Heart right ventricle (tissue), 16 donors: Measurements from ENCODE around the gene TMEM107. TPM values are rescaled to one million over a fixed set of nuclear protein-coding genes. Genes with fewer than 3 reads are reported as not detected.

Experiments
- ATAC-seq, 8 donors: fragments of 200-7000 bp; cut with Tn5 transposase; one replicate each; pipeline ENCODE4 v1.9.1; 2020; ENCODE audit warnings: mild to moderate bottlenecking in 8 of 8, moderate library complexity in 8 of 8, moderate number of reproducible peaks in 1 of 8
- DNase-seq, 2 donors: peaks; one replicate each; pipeline ENCODE4 v3.0.0-alpha.2; 2020
- H3K27ac ChIP-seq, 10 donors: fragments of 200-600 bp; sonication (generic) in 2 of 10; one replicate each; pipeline versions ENCODE4 v1.5.0 to v1.8.0; 2020 to 2022; ENCODE audit warnings: mild to moderate bottlenecking in 3 of 10
- H3K27me3 ChIP-seq, 7 donors: fragments of 200-600 bp; one replicate each; pipeline ENCODE4 v1.8.0; 2021 to 2022; ENCODE audit warnings: mild to moderate bottlenecking in 2 of 7
- H3K36me3 ChIP-seq, 9 donors: fragments of 200-600 bp; sonication (generic) in 1 of 9; one replicate each; pipeline versions ENCODE4 v1.5.0 to v1.8.0; 2020 to 2022; ENCODE audit warnings: mild to moderate bottlenecking in 2 of 9
- H3K4me1 ChIP-seq, 9 donors: fragments of 200-600 bp; sonication (generic) in 1 of 9; one replicate each; pipeline versions ENCODE4 v1.5.0 to v1.8.0; 2020 to 2022; ENCODE audit warnings: mild to moderate bottlenecking in 4 of 9
- H3K4me3 ChIP-seq, 10 donors: fragments of 200-600 bp; sonication (generic) in 2 of 10; one replicate each; pipeline versions ENCODE4 v1.5.0 to v1.8.0; 2020 to 2022; ENCODE audit warnings: mild to moderate bottlenecking in 7 of 10, moderate library complexity in 2 of 10
- H3K9me3 ChIP-seq, 11 donors: fragments of 200-600 bp in 10 of 11; sonication (generic) in 2 of 11; one replicate each; pipeline versions ENCODE4 v1.5.0 to v1.8.0; 2013 to 2022; ENCODE audit warnings: mild to moderate bottlenecking in 2 of 11, control low read depth in 1 of 11, moderate library complexity in 1 of 11
- WGBS, 2 donors: extraction: QIAGEN DNeasy Blood & Tissue Kit; methylation state at CpG; one replicate each; pipeline ENCODE4 v1.1.7; 2013; ENCODE audit warnings: inconsistent platforms in 1 of 2; 5-methylcytosine and 5-hydroxymethylcytosine counted together
- intact Hi-C, 10 donors: fragments of 100-400 bp; cut with DNase I; formaldehyde crosslinking; loops; one replicate each; pipeline versions ENCODE4 v1.11.1 to v1.14.2; 2022
- polyA plus RNA-seq, 2 donors: library from polyadenylated mRNA; stranded (reverse); fragments of 200-250 nt; gene quantifications; one replicate each; pipeline ENCODE4 v1.2.3, GENCODE V29; 2013
- total RNA-seq, 10 donors: library from RNA; stranded (reverse); fragmentation: NEBNext Ultra II Directional in 3 of 10; extraction: Animal tissue kit (Norgen Biotek cat#: 25700) in 3 of 10; gene quantifications; one replicate each; pipeline versions ENCODE4 v1.2.1 to v1.2.4, GENCODE V29; 2021 to 2023
- TF ChIP-seq, protein P1 (sequence below), 9 donors: fragments of 200-600 bp; sonication (generic) in 2 of 9; IDR thresholded peaks; one replicate each; pipeline versions ENCODE4 v1.5.0 to v1.8.0; 2021 to 2022; ENCODE audit warnings: antibody characterized with exemption in 9 of 9, mild to moderate bottlenecking in 5 of 9, moderate library complexity in 1 of 9
- donor health status: Arrhythmogenic right ventricular cardiomyopathy.
- donor health status: ischemic (EF 13 %, LVEDD 7.1; RV severe dilation, severe dysfunction).
- donor health status: healthy with polysubstance abuse.
- donor health status: DM: no; HTN: yes; CAD: no.
- donor health status: DM: no; HTN: no; CAD: no.
- donor health status: ischemic (EF 25% LVEDD 6.9; RV normal size, moderate dysfunction).
- donor health status: ischemic (EF 25% LVEDD 5.7; RV mildly dilated, moderate dysfunction).
- donor health status: healthy.
- donor health status: DM: yes; HTN: yes; CAD: no.
- donor health status: Ischemic cardiomyopathy.
- donor health status: ischemic (EF 35%, LVEDD 5.7; RV mildly dilated, moderate dysfunction).
- donor health status: nonischemic (EF 11% LVEDD 7.7; RV severe dilation, severe dysfunction).
- donor health status: DM: yes; HTN: yes; CAD: no.
- donor health status: PGD.
- donor health status: ischemic (EF 29% LVEDD 5.4; RV normal size, mild dysfunction).
- donor health status: nonischemic (EF 23%, LVEDD 6.1; RV moderate dilation, normal function).

The TMEM107 gene
- total and polyA plus RNA-seq, 12 donors, result 4.5 to 15.2 (median 7.3) TPM

DNA sequence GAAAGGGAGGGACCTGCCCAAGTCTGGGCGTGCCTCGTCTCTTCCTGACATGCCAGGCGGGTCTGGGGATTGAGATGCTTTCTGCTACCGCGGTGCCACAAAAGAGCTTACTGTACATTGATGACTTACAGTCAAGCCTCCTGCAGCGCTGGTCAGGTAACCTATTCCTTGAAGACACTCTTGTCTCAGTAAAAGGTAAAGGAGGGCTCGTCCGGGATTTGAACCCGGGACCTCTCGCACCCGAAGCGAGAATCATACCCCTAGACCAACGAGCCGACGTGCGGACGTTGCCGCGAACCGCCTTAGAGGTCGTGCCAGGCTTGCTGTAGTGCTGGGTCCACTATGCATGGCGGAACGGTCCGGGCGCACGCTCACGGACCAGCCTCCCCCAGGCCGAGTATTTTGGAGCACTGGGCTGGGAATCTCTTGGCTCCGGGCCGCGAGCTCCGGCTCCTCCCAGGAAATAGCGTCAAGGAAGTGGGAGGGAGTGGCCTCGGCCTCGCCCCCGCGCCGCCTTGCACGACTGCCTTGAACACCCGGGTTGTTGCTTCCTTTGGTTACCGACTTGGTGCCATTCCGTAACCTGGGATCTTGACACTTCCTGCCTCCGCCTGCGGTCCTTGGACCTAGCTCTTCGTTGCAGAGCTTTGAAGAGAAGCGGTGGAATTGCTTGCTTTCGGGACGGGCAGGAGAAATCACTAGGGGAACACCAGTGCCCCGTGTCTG is 46.6 kb upstream of the TMEM107 start:
- Histone ChIP-seq H3K4me1 (peaks cover 7 to 68% (median 18%) of the 10 kb centered on the region in 9 donors), H3K36me3 (peaks cover 0 to 7% (median 3%) of the 10 kb centered on the region in 9 donors), H3K9me3 (no peaks in the 10 kb centered on the region), H3K4me3 (peak overlapping the region; percentile 45 to 92 (median 66)), H3K27me3 (no peaks in the 10 kb centered on the region), H3K27ac (peak overlapping the region; percentile 94 to 99 (median 97))
- TF ChIP-seq, protein P1, sequence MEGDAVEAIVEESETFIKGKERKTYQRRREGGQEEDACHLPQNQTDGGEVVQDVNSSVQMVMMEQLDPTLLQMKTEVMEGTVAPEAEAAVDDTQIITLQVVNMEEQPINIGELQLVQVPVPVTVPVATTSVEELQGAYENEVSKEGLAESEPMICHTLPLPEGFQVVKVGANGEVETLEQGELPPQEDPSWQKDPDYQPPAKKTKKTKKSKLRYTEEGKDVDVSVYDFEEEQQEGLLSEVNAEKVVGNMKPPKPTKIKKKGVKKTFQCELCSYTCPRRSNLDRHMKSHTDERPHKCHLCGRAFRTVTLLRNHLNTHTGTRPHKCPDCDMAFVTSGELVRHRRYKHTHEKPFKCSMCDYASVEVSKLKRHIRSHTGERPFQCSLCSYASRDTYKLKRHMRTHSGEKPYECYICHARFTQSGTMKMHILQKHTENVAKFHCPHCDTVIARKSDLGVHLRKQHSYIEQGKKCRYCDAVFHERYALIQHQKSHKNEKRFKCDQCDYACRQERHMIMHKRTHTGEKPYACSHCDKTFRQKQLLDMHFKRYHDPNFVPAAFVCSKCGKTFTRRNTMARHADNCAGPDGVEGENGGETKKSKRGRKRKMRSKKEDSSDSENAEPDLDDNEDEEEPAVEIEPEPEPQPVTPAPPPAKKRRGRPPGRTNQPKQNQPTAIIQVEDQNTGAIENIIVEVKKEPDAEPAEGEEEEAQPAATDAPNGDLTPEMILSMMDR (IDR thresholded peaks at IDR 0.05), result no peak
- intact Hi-C loops, result loop anchor here in 8 of 10 donors (1.0 to 10.0 kb wide), 15 partner anchors 24 to 152 kb away; partner anchors contain the start of genes CTC1 (in 3 of the 8), PFAS (in 3 of the 8), SLC25A35 (in 2 of the 8) and ALOXE3 (in 1 of the 8)
- 0% methylated on average over 49 of the region's 49 CpGs for WGBS, 2 donors
- ATAC-seq (peak; percentile 72 to 85 (median 79)), DNase-seq (peak; percentile 95)

- Histone ChIP-seq H3K27me3 (no peaks in the 10 kb centered on the region), H3K4me1 (peaks cover 7 to 64% (median 16%) of the 10 kb centered on the region in 9 donors), H3K4me3 (peak overlapping the region; percentile 45 to 92 (median 66)), H3K27ac (peak overlapping the region; percentile 94 to 99 (median 97)), H3K36me3 (peaks cover 0 to 3% (median 0%) of the 10 kb centered on the region in 9 donors), H3K9me3 (no peaks in the 10 kb centered on the region)
- intact Hi-C loops, result loop anchor here in 8 of 10 donors (1.0 to 10.0 kb wide), 14 partner anchors 24 to 152 kb away; partner anchors contain the start of genes CTC1 (in 3 of the 8), PFAS (in 2 of the 8), SLC25A35 (in 2 of the 8) and ALOXE3 (in 1 of the 8)
- TF ChIP-seq, protein P1 (IDR thresholded peaks at IDR 0.05), result peak in 1 of 9 donors; percentile 4
- peak in 1 of 8 donors; percentile 2 for ATAC-seq
- WGBS, 2 donors, result 0% methylated on average over 9 of the region's 9 CpGs
- no peak for DNase-seq
Observed at GRCh38 chr17:8222380-8222629, 46.1 kb upstream of the TMEM107 start.

DNA sequence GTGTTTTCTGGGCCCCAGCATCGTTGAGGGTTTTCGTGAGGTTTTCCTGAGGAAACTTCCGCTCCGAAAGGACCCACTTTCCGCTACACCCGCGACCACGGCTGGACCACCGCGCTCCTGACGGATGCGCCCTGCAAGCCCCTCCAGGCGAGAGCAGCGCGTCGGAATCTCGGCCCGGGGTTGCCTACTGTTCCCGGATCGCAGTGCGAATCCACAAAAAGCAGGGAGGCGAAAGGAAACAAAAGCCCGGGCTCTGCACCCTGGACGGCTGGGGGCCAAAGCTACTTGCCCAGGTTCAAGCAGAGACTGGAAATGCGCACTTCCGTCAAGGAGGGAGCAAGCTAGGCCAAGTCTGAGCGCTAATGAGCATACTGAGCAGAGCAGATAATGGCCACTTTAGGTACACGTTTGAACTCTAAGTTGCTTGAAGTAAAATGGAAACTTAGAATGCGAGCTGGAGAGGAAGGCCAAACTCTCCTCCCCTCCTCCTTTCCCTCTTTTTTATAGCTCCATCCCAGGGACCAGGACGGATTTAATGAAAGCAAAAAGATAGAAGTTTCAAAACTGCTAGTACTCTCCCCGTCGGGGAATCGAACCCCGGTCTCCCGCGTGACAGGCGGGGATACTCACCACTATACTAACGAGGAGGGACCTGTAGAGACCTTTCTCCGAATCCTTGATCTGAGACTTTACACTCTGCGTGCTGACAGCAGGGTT is 45.6 kb upstream of the TMEM107 start:
- TF ChIP-seq, protein P1 (IDR thresholded peaks at IDR 0.05), result peak in 1 of 9 donors; percentile 12
- no peaks in the 10 kb centered on the region for H3K9me3 ChIP-seq
- peak overlapping the region; percentile 94 to 99 (median 97) for H3K27ac ChIP-seq
- peak overlapping the region; percentile 45 to 92 (median 66) for H3K4me3 ChIP-seq
- intact Hi-C loops, result loop anchor here in 8 of 10 donors (1.0 to 10.0 kb wide), 15 partner anchors 25 to 153 kb away; partner anchors contain the start of genes CTC1 (in 3 of the 8), SLC25A35 (in 3 of the 8), ALOXE3 (in 2 of the 8) and PFAS (in 2 of the 8)
- peaks cover 7 to 59% (median 14%) of the 10 kb centered on the region in 9 donors for H3K4me1 ChIP-seq
- peak; percentile 85 to 92 for DNase-seq
- H3K36me3 ChIP-seq, result no peaks in the 10 kb centered on the region
- WGBS, 2 donors, result 0% methylated on average over 40 of the region's 40 CpGs
- peak; percentile 66 to 85 (median 80) for ATAC-seq
- no peaks in the 10 kb centered on the region for H3K27me3 ChIP-seq
